GM23338 (cell line): ENCODE data around the gene USP2. TPM values are rescaled to one million over a fixed set of nuclear protein-coding genes. Genes with fewer than 3 reads are reported as not detected.
A peak's percentile ranks its signal among the peaks of the same experiment; 100 is the strongest.

Source experiments
- ATAC-seq: fragments of 200-7000 bp; cut with Tn5 transposase; 3 replicates; pipeline ENCODE4 v1.9.1; 2020
- DNase-seq: peaks from one replicate; pipeline ENCODE4 v3.0.0-alpha.2; 2015; ENCODE audit warnings: low spot score
- H2AFZ ChIP-seq: fragments of 200-600 bp; sonication (generic); 2 replicates; pipeline ENCODE4 v1.8.0; 2016; ENCODE audit warnings: antibody characterized with exemption, mild to moderate bottlenecking, moderate library complexity
- H3F3A ChIP-seq: fragments of 200-600 bp; sonication (generic); replicated peaks from 2 replicates; pipeline ENCODE4 v1.8.0; 2017; ENCODE audit warnings: antibody characterized with exemption, mixed run types, low read depth
- H3K27ac ChIP-seq: fragments of 200-600 bp; sonication (generic); 2 replicates; pipeline ENCODE4 v1.6.1; 2016; ENCODE audit warnings: low read depth
- H3K27me3 ChIP-seq: fragments of 200-600 bp; sonication (generic); 2 replicates; pipeline ENCODE4 v1.8.0; 2016; ENCODE audit warnings: mild to moderate bottlenecking, mixed run types, moderate library complexity; ENCODE audit not compliant: insufficient read depth
- H3K36me3 ChIP-seq: fragments of 200-600 bp; sonication (generic); 2 replicates; pipeline ENCODE4 v1.8.0; 2016; ENCODE audit warnings: mild to moderate bottlenecking; ENCODE audit not compliant: insufficient read depth
- H3K4me1 ChIP-seq: fragments of 200-600 bp; sonication (generic); 2 replicates; pipeline ENCODE4 v1.8.0; 2016; ENCODE audit warnings: mild to moderate bottlenecking, moderate library complexity; ENCODE audit not compliant: insufficient read depth
- H3K4me2 ChIP-seq: fragments of 200-600 bp; sonication (generic); 2 replicates; pipeline ENCODE4 v1.7.1; 2017; ENCODE audit warnings: mixed run types
- H3K4me3 ChIP-seq: fragments of 200-600 bp; sonication (generic); 2 replicates; pipeline ENCODE4 v1.6.1; 2016; ENCODE audit warnings: mixed run types
- H3K79me2 ChIP-seq: fragments of 200-600 bp; sonication (generic); replicated peaks from 2 replicates; pipeline ENCODE4 v1.8.0; 2017; ENCODE audit warnings: mild to moderate bottlenecking; ENCODE audit not compliant: insufficient read depth
- H3K9me2 ChIP-seq: fragments of 200-600 bp; sonication (generic); 2 replicates; pipeline ENCODE4 v1.8.0; 2017; ENCODE audit not compliant: insufficient read depth
- H4K20me1 ChIP-seq: fragments of 200-600 bp; sonication (generic); replicated peaks from 2 replicates; pipeline ENCODE4 v1.8.0; 2017; ENCODE audit warnings: mild to moderate bottlenecking; ENCODE audit not compliant: insufficient read depth
- H3K27ac Mint-ChIP-seq: 2 replicates; pipeline ENCODE4 v1.8.0; 2020; ENCODE audit warnings: inconsistent platforms, mild to moderate bottlenecking, moderate library complexity, mixed read lengths
- H3K27me3 Mint-ChIP-seq: 3 replicates; pipeline ENCODE4 v1.8.0; 2022; ENCODE audit warnings: low read depth, mild to moderate bottlenecking, moderate library complexity, mixed read lengths, inconsistent platforms; ENCODE audit not compliant: insufficient read depth, poor library complexity
- H3K36me3 Mint-ChIP-seq: 3 replicates; pipeline ENCODE4 v1.8.0; 2021; ENCODE audit warnings: low read depth, mild to moderate bottlenecking, inconsistent platforms, moderate library complexity, mixed read lengths
- H3K4me1 Mint-ChIP-seq: 3 replicates; pipeline ENCODE4 v1.8.0; 2020; ENCODE audit warnings: mild to moderate bottlenecking, inconsistent platforms, mixed read lengths
- H3K4me3 Mint-ChIP-seq: 3 replicates; pipeline ENCODE4 v1.8.0; 2021; ENCODE audit warnings: moderate library complexity, mild to moderate bottlenecking, inconsistent platforms, mixed read lengths
- H3K9me3 Mint-ChIP-seq: 3 replicates; pipeline ENCODE4 v1.8.0; 2020; ENCODE audit warnings: moderate library complexity, mild to moderate bottlenecking, inconsistent platforms, mixed read lengths
- CREB1 ChIP-seq: fragments of 250-450 bp; sonication (Bioruptor Pico); IDR thresholded peaks from 2 replicates; pipeline ENCODE4 v1.5.0; 2020; ENCODE audit warnings: low read depth, mild to moderate bottlenecking, moderate library complexity
- CTCF ChIP-seq, 2 experiments: fragments of 200-600 bp in 1 of 2; sonication (generic) in 1 of 2; conservative IDR thresholded peaks; 2 replicates each; pipeline versions ENCODE4 v1.5.1 to v1.6.1; 2016 to 2017; ENCODE audit warnings: antibody characterized with exemption in 2 of 2, low read depth in 2 of 2, mild to moderate bottlenecking in 2 of 2, moderate library complexity in 1 of 2
- EZH2 ChIP-seq: fragments of 200-600 bp; sonication (generic); IDR thresholded peaks from one replicate; pipeline ENCODE4 v1.8.0; 2017; ENCODE audit warnings: antibody characterized with exemption, mild to moderate bottlenecking, low read depth; ENCODE audit not compliant: unreplicated experiment
- EZH2phosphoT487 ChIP-seq: fragments of 200-600 bp; sonication (generic); IDR thresholded peaks from one replicate; pipeline ENCODE4 v1.8.1; 2018; ENCODE audit warnings: antibody characterized with exemption; ENCODE audit not compliant: unreplicated experiment
- JUNB ChIP-seq: IDR thresholded peaks from one replicate; pipeline ENCODE4 v1.6.1; 2016; ENCODE audit warnings: antibody characterized with exemption; ENCODE audit not compliant: unreplicated experiment
- NANOG ChIP-seq: IDR thresholded peaks from 2 replicates; pipeline ENCODE4 v1.6.1; 2016; ENCODE audit warnings: antibody characterized with exemption, borderline replicate concordance
- POLR2AphosphoS5 ChIP-seq: IDR thresholded peaks from 2 replicates; pipeline ENCODE4 v1.6.1; 2016; ENCODE audit warnings: antibody characterized with exemption, low read depth
- REST ChIP-seq: IDR thresholded peaks from one replicate; pipeline ENCODE4 v1.6.1; 2018; ENCODE audit warnings: antibody characterized with exemption; ENCODE audit not compliant: unreplicated experiment
- STAT1 ChIP-seq: IDR thresholded peaks from one replicate; pipeline ENCODE4 v1.6.1; 2016; ENCODE audit warnings: antibody characterized with exemption; ENCODE audit not compliant: unreplicated experiment
- ZNF114 ChIP-seq: fragments of 250-450 bp; sonication (Bioruptor Pico); IDR thresholded peaks from 2 replicates; pipeline ENCODE4 v1.5.0; 2020; ENCODE audit warnings: mild to moderate bottlenecking, moderate library complexity
- ZNF331 ChIP-seq: fragments of 250-450 bp; sonication (Bioruptor Pico); IDR thresholded peaks from 2 replicates; pipeline ENCODE4 v1.5.0; 2020; ENCODE audit warnings: low read depth, mild to moderate bottlenecking, moderate library complexity
- ZNF462 ChIP-seq: fragments of 250-450 bp; sonication (Bioruptor Pico); IDR thresholded peaks from 2 replicates; pipeline ENCODE4 v1.5.0; 2020; ENCODE audit warnings: mild to moderate bottlenecking, moderate library complexity
- polyA plus RNA-seq: library from polyadenylated mRNA; unstranded; fragments of >200 nt; fragmentation: Nextera tagmentation; extraction: Ambion mirVana; gene quantifications from 2 replicates; pipeline ENCODE4 v1.2.1, GENCODE V29; 2016
- total RNA-seq: library from RNA; depleted of rRNA; stranded (reverse); fragments of >200 nt; shearing (Covaris generic); gene quantifications from 2 replicates; pipeline ENCODE4 v1.2.3, GENCODE V29; 2014
- TF ChIP-seq, protein P1 (sequence below): IDR thresholded peaks from 2 replicates; pipeline ENCODE4 v1.6.1; 2016; ENCODE audit warnings: antibody characterized with exemption

The USP2 gene
- total and polyA plus RNA-seq, 2 experiments from 2014 or later: 4.9 to 5.0 TPM

DNA sequence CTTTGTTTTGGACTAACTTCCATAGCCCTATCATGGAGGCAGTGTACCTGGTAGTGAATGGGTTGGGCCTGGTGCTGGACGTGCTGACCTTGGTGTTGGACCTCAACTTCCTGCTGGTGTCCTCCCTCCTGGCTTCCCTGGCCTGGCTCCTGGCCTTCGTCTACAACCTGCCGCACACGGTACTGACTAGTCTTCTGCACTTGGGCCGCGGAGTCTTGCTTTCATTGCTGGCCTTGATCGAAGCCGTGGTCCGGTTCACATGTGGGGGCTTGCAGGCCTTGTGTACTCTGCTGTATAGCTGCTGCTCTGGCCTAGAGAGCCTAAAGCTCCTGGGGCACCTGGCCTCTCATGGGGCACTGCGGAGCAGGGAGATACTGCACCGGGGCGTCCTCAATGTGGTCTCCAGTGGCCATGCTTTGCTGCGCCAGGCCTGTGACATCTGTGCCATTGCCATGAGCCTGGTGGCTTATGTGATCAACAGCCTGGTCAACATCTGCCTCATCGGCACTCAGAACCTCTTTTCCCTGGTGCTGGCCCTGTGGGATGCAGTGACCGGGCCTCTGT, 46.3 kb downstream of the USP2 start:
- Histone ChIP-seq H3K27ac (peak overlapping the region; percentile 78; the same call in 1 of the 2 replicates), H3K4me1 (peaks cover 36% of the 10 kb centered on the region; the same call in 1 of the 2 replicates), H2AFZ (no peak overlapping the region), H4K20me1 (no peaks in the 10 kb centered on the region), H3K27me3 (peaks cover 16% of the 10 kb centered on the region), H3F3A (peaks cover 25% of the 10 kb centered on the region), H3K4me3 (peak overlapping the region; percentile 97), H3K36me3 (no peaks in the 10 kb centered on the region; the same call in 1 of the 2 replicates), H3K79me2 (peaks cover 22% of the 10 kb centered on the region), H3K4me2 (peak overlapping the region; percentile 99), H3K9me2 (no peaks in the 10 kb centered on the region)
- no peak for TF ChIP-seq ZNF462 (CRISPR knock-in tag)
- no peak for TF ChIP-seq EZH2phosphoT487
- TF ChIP-seq NANOG: no peak
- TF ChIP-seq EZH2: no peak
- TF ChIP-seq CREB1 (CRISPR knock-in tag): no peak
- TF ChIP-seq REST: no peak
- no peak for TF ChIP-seq ZNF331
- TF ChIP-seq, protein P1, sequence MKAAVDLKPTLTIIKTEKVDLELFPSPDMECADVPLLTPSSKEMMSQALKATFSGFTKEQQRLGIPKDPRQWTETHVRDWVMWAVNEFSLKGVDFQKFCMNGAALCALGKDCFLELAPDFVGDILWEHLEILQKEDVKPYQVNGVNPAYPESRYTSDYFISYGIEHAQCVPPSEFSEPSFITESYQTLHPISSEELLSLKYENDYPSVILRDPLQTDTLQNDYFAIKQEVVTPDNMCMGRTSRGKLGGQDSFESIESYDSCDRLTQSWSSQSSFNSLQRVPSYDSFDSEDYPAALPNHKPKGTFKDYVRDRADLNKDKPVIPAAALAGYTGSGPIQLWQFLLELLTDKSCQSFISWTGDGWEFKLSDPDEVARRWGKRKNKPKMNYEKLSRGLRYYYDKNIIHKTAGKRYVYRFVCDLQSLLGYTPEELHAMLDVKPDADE: no peak
- TF ChIP-seq POLR2AphosphoS5: no peak
- no peak for TF ChIP-seq JUNB
- TF ChIP-seq ZNF114 (CRISPR knock-in tag): no peak
- TF ChIP-seq STAT1: no peak
- TF ChIP-seq CTCF (conservative IDR thresholded peaks at IDR 0.05; ENCODE audit: low read depth in 2 of 2): no peak
- peaks cover 32% of the 10 kb centered on the region for H3K27me3 Mint-ChIP-seq
- peak overlapping the region; percentile 100 for H3K4me3 Mint-ChIP-seq
- no peaks in the 10 kb centered on the region; the same call in 2 of the 3 replicates for H3K9me3 Mint-ChIP-seq
- H3K27ac Mint-ChIP-seq: peak overlapping the region; percentile 99
- ATAC-seq: no peak
- H3K4me1 Mint-ChIP-seq: peaks cover 50% of the 10 kb centered on the region
- H3K36me3 Mint-ChIP-seq: peaks cover 16% of the 10 kb centered on the region; the same call in 2 of the 3 replicates
- DNase-seq: no peak
